ENCODE measurements around the gene TRIM63.
A peak's percentile ranks its signal among the peaks of the same experiment; 100 is the strongest.

TRIM63 gene

GRCh38 chr1:26110731-26111529, 43.5 kb upstream of the TRIM63 start (continued):
- no peak for TF ChIP-seq OVOL3 (tag by site-specific recombination; IDR thresholded peaks at IDR 0.05)
- no peak for TF ChIP-seq ZNF23 (tag by site-specific recombination; IDR thresholded peaks at IDR 0.05; ENCODE audit: borderline replicate concordance)
- no peak for TF ChIP-seq ZNF354C (tag by site-specific recombination; IDR thresholded peaks at IDR 0.05; ENCODE audit: borderline replicate concordance, low read depth)
- TF ChIP-seq, protein P1, sequence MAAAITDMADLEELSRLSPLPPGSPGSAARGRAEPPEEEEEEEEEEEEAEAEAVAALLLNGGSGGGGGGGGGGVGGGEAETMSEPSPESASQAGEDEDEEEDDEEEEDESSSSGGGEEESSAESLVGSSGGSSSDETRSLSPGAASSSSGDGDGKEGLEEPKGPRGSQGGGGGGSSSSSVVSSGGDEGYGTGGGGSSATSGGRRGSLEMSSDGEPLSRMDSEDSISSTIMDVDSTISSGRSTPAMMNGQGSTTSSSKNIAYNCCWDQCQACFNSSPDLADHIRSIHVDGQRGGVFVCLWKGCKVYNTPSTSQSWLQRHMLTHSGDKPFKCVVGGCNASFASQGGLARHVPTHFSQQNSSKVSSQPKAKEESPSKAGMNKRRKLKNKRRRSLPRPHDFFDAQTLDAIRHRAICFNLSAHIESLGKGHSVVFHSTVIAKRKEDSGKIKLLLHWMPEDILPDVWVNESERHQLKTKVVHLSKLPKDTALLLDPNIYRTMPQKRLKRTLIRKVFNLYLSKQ (tag by site-specific recombination; IDR thresholded peaks at IDR 0.05; ENCODE audit: borderline replicate concordance), result no peak
- TF ChIP-seq ZNF626 (tag by site-specific recombination; IDR thresholded peaks at IDR 0.05), result no peak
- TF ChIP-seq, protein P2, sequence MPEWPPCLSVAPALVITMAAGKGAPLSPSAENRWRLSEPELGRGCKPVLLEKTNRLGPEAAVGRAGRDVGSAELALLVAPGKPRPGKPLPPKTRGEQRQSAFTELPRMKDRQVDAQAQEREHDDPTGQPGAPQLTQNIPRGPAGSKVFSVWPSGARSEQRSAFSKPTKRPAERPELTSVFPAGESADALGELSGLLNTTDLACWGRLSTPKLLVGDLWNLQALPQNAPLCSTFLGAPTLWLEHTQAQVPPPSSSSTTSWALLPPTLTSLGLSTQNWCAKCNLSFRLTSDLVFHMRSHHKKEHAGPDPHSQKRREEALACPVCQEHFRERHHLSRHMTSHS (tag by site-specific recombination; IDR thresholded peaks at IDR 0.05), result no peak
- no peak for TF ChIP-seq ZNF24 (tag by site-specific recombination; IDR thresholded peaks at IDR 0.05)
- no peak for TF ChIP-seq ZNF311 (tag by site-specific recombination; IDR thresholded peaks at IDR 0.05; ENCODE audit: borderline replicate concordance)
- no peak for TF ChIP-seq ZNF184 (tag by site-specific recombination; IDR thresholded peaks at IDR 0.05)
- TF ChIP-seq RBAK (tag by site-specific recombination; IDR thresholded peaks at IDR 0.05), result no peak
- TF ChIP-seq, protein P3, sequence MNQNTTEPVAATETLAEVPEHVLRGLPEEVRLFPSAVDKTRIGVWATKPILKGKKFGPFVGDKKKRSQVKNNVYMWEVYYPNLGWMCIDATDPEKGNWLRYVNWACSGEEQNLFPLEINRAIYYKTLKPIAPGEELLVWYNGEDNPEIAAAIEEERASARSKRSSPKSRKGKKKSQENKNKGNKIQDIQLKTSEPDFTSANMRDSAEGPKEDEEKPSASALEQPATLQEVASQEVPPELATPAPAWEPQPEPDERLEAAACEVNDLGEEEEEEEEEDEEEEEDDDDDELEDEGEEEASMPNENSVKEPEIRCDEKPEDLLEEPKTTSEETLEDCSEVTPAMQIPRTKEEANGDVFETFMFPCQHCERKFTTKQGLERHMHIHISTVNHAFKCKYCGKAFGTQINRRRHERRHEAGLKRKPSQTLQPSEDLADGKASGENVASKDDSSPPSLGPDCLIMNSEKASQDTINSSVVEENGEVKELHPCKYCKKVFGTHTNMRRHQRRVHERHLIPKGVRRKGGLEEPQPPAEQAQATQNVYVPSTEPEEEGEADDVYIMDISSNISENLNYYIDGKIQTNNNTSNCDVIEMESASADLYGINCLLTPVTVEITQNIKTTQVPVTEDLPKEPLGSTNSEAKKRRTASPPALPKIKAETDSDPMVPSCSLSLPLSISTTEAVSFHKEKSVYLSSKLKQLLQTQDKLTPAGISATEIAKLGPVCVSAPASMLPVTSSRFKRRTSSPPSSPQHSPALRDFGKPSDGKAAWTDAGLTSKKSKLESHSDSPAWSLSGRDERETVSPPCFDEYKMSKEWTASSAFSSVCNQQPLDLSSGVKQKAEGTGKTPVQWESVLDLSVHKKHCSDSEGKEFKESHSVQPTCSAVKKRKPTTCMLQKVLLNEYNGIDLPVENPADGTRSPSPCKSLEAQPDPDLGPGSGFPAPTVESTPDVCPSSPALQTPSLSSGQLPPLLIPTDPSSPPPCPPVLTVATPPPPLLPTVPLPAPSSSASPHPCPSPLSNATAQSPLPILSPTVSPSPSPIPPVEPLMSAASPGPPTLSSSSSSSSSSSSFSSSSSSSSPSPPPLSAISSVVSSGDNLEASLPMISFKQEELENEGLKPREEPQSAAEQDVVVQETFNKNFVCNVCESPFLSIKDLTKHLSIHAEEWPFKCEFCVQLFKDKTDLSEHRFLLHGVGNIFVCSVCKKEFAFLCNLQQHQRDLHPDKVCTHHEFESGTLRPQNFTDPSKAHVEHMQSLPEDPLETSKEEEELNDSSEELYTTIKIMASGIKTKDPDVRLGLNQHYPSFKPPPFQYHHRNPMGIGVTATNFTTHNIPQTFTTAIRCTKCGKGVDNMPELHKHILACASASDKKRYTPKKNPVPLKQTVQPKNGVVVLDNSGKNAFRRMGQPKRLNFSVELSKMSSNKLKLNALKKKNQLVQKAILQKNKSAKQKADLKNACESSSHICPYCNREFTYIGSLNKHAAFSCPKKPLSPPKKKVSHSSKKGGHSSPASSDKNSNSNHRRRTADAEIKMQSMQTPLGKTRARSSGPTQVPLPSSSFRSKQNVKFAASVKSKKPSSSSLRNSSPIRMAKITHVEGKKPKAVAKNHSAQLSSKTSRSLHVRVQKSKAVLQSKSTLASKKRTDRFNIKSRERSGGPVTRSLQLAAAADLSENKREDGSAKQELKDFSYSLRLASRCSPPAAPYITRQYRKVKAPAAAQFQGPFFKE (tag by site-specific recombination; IDR thresholded peaks at IDR 0.05; ENCODE audit: borderline replicate concordance), result no peak
- TF ChIP-seq ZNF768 (tag by site-specific recombination; IDR thresholded peaks at IDR 0.05), result no peak
- TF ChIP-seq ZNF571 (tag by site-specific recombination; IDR thresholded peaks at IDR 0.05), result no peak
- TF ChIP-seq ZNF585B (tag by site-specific recombination; IDR thresholded peaks at IDR 0.05), result no peak
- TF ChIP-seq ZNF549 (tag by site-specific recombination; IDR thresholded peaks at IDR 0.05), result no peak
- TF ChIP-seq ZNF175 (tag by site-specific recombination; IDR thresholded peaks at IDR 0.05), result no peak
- TF ChIP-seq ZNF214 (tag by site-specific recombination; IDR thresholded peaks at IDR 0.05; ENCODE audit: borderline replicate concordance), result no peak
- peak; percentile 82 for TF ChIP-seq ZBTB20 (tag by site-specific recombination; IDR thresholded peaks at IDR 0.05)
- TF ChIP-seq ZNF518A (tag by site-specific recombination; conservative IDR thresholded peaks at IDR 0.05; ENCODE audit: low read depth), result no peak
- peak; percentile 19; the same call in 1 of the 2 replicates for TF ChIP-seq ZNF394 (tag by site-specific recombination; IDR thresholded peaks at IDR 0.05; ENCODE audit: borderline replicate concordance)
- TF ChIP-seq ZNF670 (tag by site-specific recombination; IDR thresholded peaks at IDR 0.05; ENCODE audit: low read depth), result no peak
- TF ChIP-seq ZNF155 (tag by site-specific recombination; IDR thresholded peaks at IDR 0.05), result no peak
- TF ChIP-seq FEZF1 (tag by site-specific recombination; IDR thresholded peaks at IDR 0.05), result no peak
- TF ChIP-seq ZNF366 (tag by site-specific recombination; conservative IDR thresholded peaks at IDR 0.05), result no peak
- no peak for TF ChIP-seq ZNF350 (tag by site-specific recombination; IDR thresholded peaks at IDR 0.05)
- TF ChIP-seq ZNF19 (tag by site-specific recombination; IDR thresholded peaks at IDR 0.05; ENCODE audit: low read depth), result no peak
- peak; percentile 61; the same call in 1 of the 2 replicates for TF ChIP-seq ZNF2 (tag by site-specific recombination; IDR thresholded peaks at IDR 0.05)
